DND-41 (cell line): ENCODE measurements around the gene NAPB.

ENCODE experiments used
- ATAC-seq: fragments of 200-7000 bp; cut with Tn5 transposase; 3 replicates; pipeline ENCODE4 v1.9.1; 2021; ENCODE audit warnings: low read depth; ENCODE audit not compliant: insufficient read depth
- DNase-seq: peaks from one replicate; pipeline ENCODE4 v3.0.0-alpha.2; 2020
- H2AFZ ChIP-seq: 2 replicates; pipeline ENCODE4 v1.6.0; 2012; ENCODE audit warnings: low read depth, low read length
- H3K27ac ChIP-seq: 2 replicates; pipeline ENCODE4 v1.5.1; 2012; ENCODE audit warnings: low read length, inconsistent platforms
- H3K27me3 ChIP-seq: fragments of 200-600 bp; sonication (generic); 2 replicates; pipeline ENCODE4 v1.6.0; 2012; ENCODE audit warnings: low read length, mild to moderate bottlenecking, inconsistent platforms; ENCODE audit not compliant: insufficient read depth, poor library complexity
- H3K36me3 ChIP-seq: 2 replicates; pipeline ENCODE4 v1.5.1; 2012; ENCODE audit warnings: low read length, inconsistent platforms; ENCODE audit not compliant: insufficient read depth
- H3K4me1 ChIP-seq: 2 replicates; pipeline ENCODE4 v1.5.1; 2012; ENCODE audit warnings: mild to moderate bottlenecking, low read length; ENCODE audit not compliant: insufficient read depth
- H3K4me2 ChIP-seq: 2 replicates; pipeline ENCODE4 v1.6.0; 2012; ENCODE audit warnings: mild to moderate bottlenecking, moderate library complexity, low read length, inconsistent platforms; ENCODE audit not compliant: insufficient read depth
- H3K4me3 ChIP-seq, 2 experiments: fragments of 200-600 bp in 1 of 2; shearing (Covaris generic) in 1 of 2; 2 replicates each; pipeline ENCODE4 v1.5.1; 2012 to 2016; ENCODE audit warnings: inconsistent platforms in 2 of 2, low read length in 2 of 2, mild to moderate bottlenecking in 2 of 2, low read depth in 1 of 2, moderate library complexity in 1 of 2
- H3K79me2 ChIP-seq: 2 replicates; pipeline ENCODE4 v1.6.0; 2012; ENCODE audit warnings: low read length, inconsistent platforms; ENCODE audit not compliant: insufficient read depth
- H3K9ac ChIP-seq: 2 replicates; pipeline ENCODE4 v1.6.0; 2012; ENCODE audit warnings: low read depth, mild to moderate bottlenecking, inconsistent platforms, low read length, moderate library complexity
- H3K9me3 ChIP-seq: 2 replicates; pipeline ENCODE4 v1.5.1; 2012; ENCODE audit warnings: low read length, moderate library complexity, mild to moderate bottlenecking, inconsistent platforms; ENCODE audit not compliant: insufficient read depth, severe bottlenecking
- H4K20me1 ChIP-seq: 2 replicates; pipeline ENCODE4 v1.6.0; 2012; ENCODE audit warnings: low read length; ENCODE audit not compliant: insufficient read depth
- EZH2 ChIP-seq: IDR thresholded peaks from 3 replicates; pipeline ENCODE4 v1.6.1; 2012; ENCODE audit warnings: borderline replicate concordance, low read depth, mild to moderate bottlenecking, moderate library complexity, low read length, inconsistent platforms; ENCODE audit not compliant: severe bottlenecking
- TF ChIP-seq, protein P1 (sequence below): IDR thresholded peaks from 2 replicates; pipeline ENCODE4 v1.5.1; 2012; ENCODE audit warnings: borderline replicate concordance, low read length, moderate library complexity, mild to moderate bottlenecking; ENCODE audit not compliant: poor library complexity, severe bottlenecking; ENCODE audit errors: extremely low read depth

Gene NAPB

DNA sequence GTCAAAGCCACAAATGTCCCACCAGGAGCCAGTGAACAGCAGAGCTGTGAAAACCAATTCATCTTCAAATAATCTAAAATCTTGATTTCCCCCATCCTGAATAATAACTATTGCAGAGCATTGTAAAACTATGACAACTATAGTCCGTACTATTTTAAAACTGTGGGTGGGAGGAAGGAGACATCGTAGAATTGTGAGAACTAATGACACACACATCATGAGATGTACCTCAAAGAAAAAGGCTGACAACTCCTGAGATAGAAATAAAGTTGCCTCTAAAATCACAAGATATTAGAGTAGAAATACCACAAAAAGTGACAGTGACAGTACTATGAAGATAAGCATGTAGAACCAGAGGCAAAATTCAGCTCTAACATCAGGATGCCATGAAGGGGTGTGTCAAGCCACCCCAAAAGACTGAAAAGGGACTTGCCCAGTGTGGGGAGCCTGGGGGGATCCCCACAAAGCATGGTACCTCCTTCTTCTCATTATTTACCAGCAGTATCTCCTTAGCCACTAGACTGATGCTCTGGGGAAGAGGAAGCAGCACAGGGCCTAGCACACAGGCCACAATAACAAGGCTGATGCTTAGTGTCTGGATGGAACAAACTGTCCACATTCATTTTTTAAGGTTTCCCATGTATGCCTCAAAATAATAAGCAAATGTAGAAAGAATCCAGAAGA lies 13.4 kb downstream of the NAPB start:
- H4K20me1 ChIP-seq, result peaks cover 39% of the 10 kb centered on the region
- ATAC-seq, result no peak
- no peaks in the 10 kb centered on the region for H3K27me3 ChIP-seq
- H3K9me3 ChIP-seq, result no peaks in the 10 kb centered on the region
- H3K4me3 ChIP-seq, result no peak overlapping the region
- no peak for TF ChIP-seq EZH2
- TF ChIP-seq, protein P1, sequence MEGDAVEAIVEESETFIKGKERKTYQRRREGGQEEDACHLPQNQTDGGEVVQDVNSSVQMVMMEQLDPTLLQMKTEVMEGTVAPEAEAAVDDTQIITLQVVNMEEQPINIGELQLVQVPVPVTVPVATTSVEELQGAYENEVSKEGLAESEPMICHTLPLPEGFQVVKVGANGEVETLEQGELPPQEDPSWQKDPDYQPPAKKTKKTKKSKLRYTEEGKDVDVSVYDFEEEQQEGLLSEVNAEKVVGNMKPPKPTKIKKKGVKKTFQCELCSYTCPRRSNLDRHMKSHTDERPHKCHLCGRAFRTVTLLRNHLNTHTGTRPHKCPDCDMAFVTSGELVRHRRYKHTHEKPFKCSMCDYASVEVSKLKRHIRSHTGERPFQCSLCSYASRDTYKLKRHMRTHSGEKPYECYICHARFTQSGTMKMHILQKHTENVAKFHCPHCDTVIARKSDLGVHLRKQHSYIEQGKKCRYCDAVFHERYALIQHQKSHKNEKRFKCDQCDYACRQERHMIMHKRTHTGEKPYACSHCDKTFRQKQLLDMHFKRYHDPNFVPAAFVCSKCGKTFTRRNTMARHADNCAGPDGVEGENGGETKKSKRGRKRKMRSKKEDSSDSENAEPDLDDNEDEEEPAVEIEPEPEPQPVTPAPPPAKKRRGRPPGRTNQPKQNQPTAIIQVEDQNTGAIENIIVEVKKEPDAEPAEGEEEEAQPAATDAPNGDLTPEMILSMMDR, result no peak
- H3K9ac ChIP-seq, result no peak overlapping the region
- DNase-seq, result no peak
- no peak overlapping the region for H3K4me2 ChIP-seq
- H3K27ac ChIP-seq, result no peak overlapping the region
- H3K4me1 ChIP-seq, result no peaks in the 10 kb centered on the region
- H3K36me3 ChIP-seq, result no peaks in the 10 kb centered on the region
- H2AFZ ChIP-seq, result no peak overlapping the region
- peaks cover 91% of the 10 kb centered on the region for H3K79me2 ChIP-seq

DNA sequence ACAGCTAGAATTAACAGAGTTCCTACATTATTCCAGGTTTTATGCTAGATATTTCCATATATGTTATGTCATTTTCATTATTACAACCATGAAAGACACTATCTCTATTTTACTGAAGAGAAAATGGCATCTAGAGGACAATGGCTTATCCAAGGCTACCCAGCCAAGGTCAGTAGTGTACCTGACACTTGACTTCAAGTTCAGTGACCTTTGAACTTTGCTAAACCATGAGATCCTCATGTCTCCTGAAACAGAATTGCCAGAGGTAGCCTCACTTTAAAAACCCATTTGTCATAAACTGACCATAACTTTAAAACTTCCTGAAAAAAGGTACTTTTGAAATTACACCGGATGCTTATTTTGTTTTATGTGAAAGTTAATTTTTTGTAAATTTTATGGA lies 14.4 kb downstream of the NAPB start:
- peaks cover 30% of the 10 kb centered on the region for H4K20me1 ChIP-seq
- no peak overlapping the region for H2AFZ ChIP-seq
- H3K27me3 ChIP-seq, result no peaks in the 10 kb centered on the region
- H3K4me1 ChIP-seq, result no peaks in the 10 kb centered on the region
- no peaks in the 10 kb centered on the region for H3K36me3 ChIP-seq
- H3K4me3 ChIP-seq, result no peak overlapping the region
- no peak overlapping the region for H3K27ac ChIP-seq
- H3K4me2 ChIP-seq, result no peak overlapping the region
- DNase-seq, result no peak
- no peak overlapping the region for H3K9ac ChIP-seq
- TF ChIP-seq, protein P1, result no peak
- TF ChIP-seq EZH2, result no peak
- no peaks in the 10 kb centered on the region for H3K9me3 ChIP-seq
- no peak for ATAC-seq
- peaks cover 81% of the 10 kb centered on the region for H3K79me2 ChIP-seq

DNA sequence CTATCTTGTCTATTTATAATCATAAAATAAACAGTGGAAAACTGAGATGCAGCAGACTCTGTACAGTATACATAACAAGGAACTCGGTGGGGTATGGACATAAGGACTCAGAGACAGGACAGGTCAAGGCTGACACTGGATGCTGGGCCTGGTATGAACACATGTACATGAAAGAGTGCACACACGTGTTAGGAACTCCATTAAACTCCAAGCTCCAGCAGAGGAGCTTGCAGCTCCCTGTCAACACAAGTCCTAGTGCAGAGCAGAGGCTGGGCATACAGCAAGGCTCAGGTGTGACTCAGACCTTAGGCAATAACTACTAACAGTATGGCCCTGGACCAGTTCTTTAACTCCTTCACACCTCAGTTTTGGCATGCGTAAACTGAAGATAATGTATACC lies 17.1 kb downstream of the NAPB start:
- no peak overlapping the region for H2AFZ ChIP-seq
- peaks cover 17% of the 10 kb centered on the region for H4K20me1 ChIP-seq
- H3K27me3 ChIP-seq, result no peaks in the 10 kb centered on the region
- H3K4me2 ChIP-seq, result no peak overlapping the region
- no peaks in the 10 kb centered on the region for H3K9me3 ChIP-seq
- no peak for ATAC-seq
- H3K9ac ChIP-seq, result no peak overlapping the region
- H3K36me3 ChIP-seq, result peaks cover 9% of the 10 kb centered on the region; the same call in 1 of the 2 replicates
- peaks cover 65% of the 10 kb centered on the region for H3K79me2 ChIP-seq
- no peaks in the 10 kb centered on the region for H3K4me1 ChIP-seq
- no peak for DNase-seq
- TF ChIP-seq, protein P1, result no peak
- TF ChIP-seq EZH2, result no peak
- no peak overlapping the region for H3K4me3 ChIP-seq
- no peak overlapping the region for H3K27ac ChIP-seq
